Measurements from ENCODE around the gene SARS1. TPM values are rescaled to one million over a fixed set of nuclear protein-coding genes. Genes with fewer than 3 reads are reported as not detected.

Gene SARS1
- total and polyA plus RNA-seq, 2 donors (not counting 1 experiment from before 2014, with no cell fraction given): 59.1 to 115 TPM

GRCh38 chr1:109214695-109215623 lies 1.2 kb downstream of the SARS1 start:
- peak overlapping the region; percentile 75 for H3K4me2 ChIP-seq (replicated peaks; ENCODE audit: low read depth, low read length, poor library complexity, severe bottlenecking)
- H3K9ac ChIP-seq (ENCODE audit: low read length): peak overlapping the region; percentile 87
- H3K27me3 ChIP-seq (replicated peaks in 1 of 4; ENCODE audit: control extremely low read depth in 1 of 4, control insufficient read depth in 3 of 4, insufficient read depth in 4 of 4, low read length in 3 of 4): no peaks in the 10 kb centered on the region
- peak overlapping the region; percentile 66 to 73 for H3K27ac ChIP-seq (ENCODE audit: low read length in 2 of 2)
- peaks cover 22 to 24% of the 10 kb centered on the region in 2 donors for H3K4me1 ChIP-seq (ENCODE audit: control insufficient read depth in 2 of 2, insufficient read depth in 2 of 2, low read length in 2 of 2)
- peak overlapping the region; percentile 88 to 97 (median 96) for H3K4me3 ChIP-seq (ENCODE audit: control extremely low read depth in 1 of 5, extremely low read depth in 1 of 5, insufficient read depth in 1 of 5, low read depth in 2 of 5, low read length in 4 of 5)
- peak overlapping the region; percentile 97 for H2AFZ ChIP-seq (ENCODE audit: insufficient read depth, low read depth, low read length, poor library complexity, severe bottlenecking)
- DNase-seq: peak; percentile 31
- TF ChIP-seq EZH2 (IDR thresholded peaks at IDR 0.05; ENCODE audit: borderline replicate concordance, insufficient read depth, low read depth, low read length, poor library complexity, severe bottlenecking) (no peak), CTCF (IDR thresholded peaks at IDR 0.05) (no peak)
- intact Hi-C loops (cut with micrococcal nuclease): loop anchor here (1.0 to 5.0 kb wide), 5 partner anchors 34 to 338 kb away; partner anchors contain the start of genes CELSR2, CLCC1, GPSM2 and PSRC1
- H3K36me3 ChIP-seq (replicated peaks in 1 of 2; ENCODE audit: control extremely low read depth in 1 of 2, control insufficient read depth in 1 of 2, extremely low read depth in 1 of 2, insufficient read depth in 2 of 2, low read length in 1 of 2): peaks cover 3% of the 10 kb centered on the region in 2 experiments
- no peaks in the 10 kb centered on the region for H3K9me3 ChIP-seq (ENCODE audit: control extremely low read depth in 1 of 3, control insufficient read depth in 2 of 3, insufficient read depth in 1 of 3, low read length in 2 of 3)
- Mint-ChIP-seq H3K27me3 (no peaks in the 10 kb centered on the region), H3K4me3 (peak overlapping the region; percentile 100), H3K9me3 (ENCODE audit: insufficient read depth) (no peaks in the 10 kb centered on the region), H3K27ac (peak overlapping the region; percentile 98), H3K4me1 (peaks cover 37% of the 10 kb centered on the region)
- H3K79me2 ChIP-seq (ENCODE audit: control insufficient read depth, insufficient read depth, low read length): peaks cover 58% of the 10 kb centered on the region
- 18% methylated on average over 9 of the region's 13 CpGs for WGBS (ENCODE audit: insufficient coverage)
- ChIA-PET CTCF (interaction anchor here (0.5 to 2.0 kb wide), 8 partner anchors 9 to 184 kb away, joined by 3 to 10 read pairs (median 5); a partner anchor contains a TSS), POLR2A (interaction anchor here (2.9 kb wide), 1 partner anchor 114 kb away, joined by 17 read pairs; no protein-coding TSS in a partner anchor)
- no peak for ATAC-seq (ENCODE audit: low read depth)
- peaks cover 42% of the 10 kb centered on the region for H4K20me1 ChIP-seq (ENCODE audit: control insufficient read depth, insufficient read depth, low read length, poor library complexity, severe bottlenecking)

- Histone ChIP-seq H3K36me3 (replicated peaks in 1 of 2; ENCODE audit: control extremely low read depth in 1 of 2, control insufficient read depth in 1 of 2, extremely low read depth in 1 of 2, insufficient read depth in 2 of 2, low read length in 1 of 2) (peaks cover 3% of the 10 kb centered on the region in 2 experiments), H3K79me2 (ENCODE audit: control insufficient read depth, insufficient read depth, low read length) (peaks cover 75% of the 10 kb centered on the region), H3K27ac (ENCODE audit: low read length in 2 of 2) (no peak overlapping the region), H3K9ac (ENCODE audit: low read length) (no peak overlapping the region), H3K4me1 (ENCODE audit: control insufficient read depth in 2 of 2, insufficient read depth in 2 of 2, low read length in 2 of 2) (peaks cover 22 to 24% of the 10 kb centered on the region in 2 donors), H4K20me1 (ENCODE audit: control insufficient read depth, insufficient read depth, low read length, poor library complexity, severe bottlenecking) (peaks cover 50% of the 10 kb centered on the region), H3K4me2 (replicated peaks; ENCODE audit: low read depth, low read length, poor library complexity, severe bottlenecking) (no peak overlapping the region), H3K9me3 (ENCODE audit: control extremely low read depth in 1 of 3, control insufficient read depth in 2 of 3, insufficient read depth in 1 of 3, low read length in 2 of 3) (no peaks in the 10 kb centered on the region), H3K4me3 (ENCODE audit: control extremely low read depth in 1 of 5, extremely low read depth in 1 of 5, insufficient read depth in 1 of 5, low read depth in 2 of 5, low read length in 4 of 5) (no peak overlapping the region), H2AFZ (ENCODE audit: insufficient read depth, low read depth, low read length, poor library complexity, severe bottlenecking) (no peak overlapping the region), H3K27me3 (replicated peaks in 1 of 4; ENCODE audit: control extremely low read depth in 1 of 4, control insufficient read depth in 3 of 4, insufficient read depth in 4 of 4, low read length in 3 of 4) (no peaks in the 10 kb centered on the region)
- H3K27me3 Mint-ChIP-seq: no peaks in the 10 kb centered on the region
- CTCF ChIA-PET: no interaction called here
- intact Hi-C loops (cut with micrococcal nuclease): no loop called here
- H3K27ac Mint-ChIP-seq: no peak overlapping the region
- peak overlapping the region; percentile 62 for H3K4me3 Mint-ChIP-seq
- POLR2A ChIA-PET: no interaction called here
- no peak for TF ChIP-seq CTCF (IDR thresholded peaks at IDR 0.05)
- TF ChIP-seq EZH2 (IDR thresholded peaks at IDR 0.05; ENCODE audit: borderline replicate concordance, insufficient read depth, low read depth, low read length, poor library complexity, severe bottlenecking): no peak
- no peaks in the 10 kb centered on the region for H3K9me3 Mint-ChIP-seq (ENCODE audit: insufficient read depth)
- DNase-seq (no peak), ATAC-seq (ENCODE audit: low read depth) (no peak)
- 100% methylated on average over 4 of the region's 4 CpGs for WGBS (ENCODE audit: insufficient coverage)
- H3K4me1 Mint-ChIP-seq: peaks cover 44% of the 10 kb centered on the region
These were observed 2.9 kb downstream of the SARS1 start for GRCh38 chr1:109216662-109217061.

Measured in B cell (primary cell).